HCT116 (cell line): ENCODE results near the gene SNRNP35. TPM values are rescaled to one million over a fixed set of nuclear protein-coding genes. Genes with fewer than 3 reads are reported as not detected.
"Not testable (repeated sequence)": the region's sequence is repeated elsewhere in the genome, so short reads cannot be mapped to it uniquely, and the experiment has no call there.

Experiments used
- ATAC-seq: fragments of 200-7000 bp; cut with Tn5 transposase; 2 replicates; pipeline ENCODE4 v1.9.1; 2020; ENCODE audit warnings: mild to moderate bottlenecking, moderate library complexity
- BruUV-seq: library from RNA; stranded (reverse); fragments of 400-500 nt; replicated peaks from 2 replicates; lab custom pipeline; 2021; lab: Mats Ljungman, UMichigan
- CTCF ChIA-PET: fragments of 300-600 bp; sonication (Branson Sonifier 250); formaldehyde crosslinking; loops from one replicate; lab custom pipeline; 2021; ENCODE audit warnings: antibody characterized with exemption; lab: Charles Lee
- POLR2A ChIA-PET: fragments of 300-600, 350-600 bp; sonication (Branson Sonifier 250); formaldehyde crosslinking; loops from one replicate; lab custom pipeline; 2021; ENCODE audit warnings: antibody characterized with exemption; lab: Charles Lee
- RAD21 ChIA-PET, 2 experiments: fragments of 300-600 bp; sonication (Branson Sonifier 250); formaldehyde crosslinking; loops; one replicate each; lab custom pipeline; 2023; ENCODE audit warnings: low total read pairs in 2 of 2; ENCODE audit not compliant: uncharacterized antibody in 2 of 2, unreplicated experiment in 2 of 2, low non-redundant PET in 1 of 2; lab: Charles Lee
- DNase-seq: peaks from one replicate; pipeline ENCODE4 v3.0.0-alpha.2; 2010; ENCODE audit warnings: low read depth, low spot score
- H2AFZ ChIP-seq: fragments of 200-600 bp; shearing (Covaris generic), sonication (generic); 2 replicates; pipeline ENCODE4 v1.6.1; 2017; ENCODE audit warnings: low read depth, mixed run types, mixed read lengths, antibody characterized with exemption, low read length; ENCODE audit not compliant: poor library complexity, severe bottlenecking
- H3K27ac ChIP-seq: 2 replicates; pipeline ENCODE4 v1.5.1; 2012; ENCODE audit warnings: low read depth, low read length
- H3K27me3 ChIP-seq: fragments of 200-600 bp; sonication (generic); 2 replicates; pipeline ENCODE4 v1.6.1; 2016; ENCODE audit warnings: mixed run types, low read length, mixed read lengths; ENCODE audit not compliant: insufficient read depth
- H3K36me3 ChIP-seq, 2 experiments: fragments of 200-500 bp in 1 of 2; fragments of 200-600 bp in 1 of 2; sonication (Bioruptor generic) in 1 of 2; sonication (generic) in 1 of 2; 2 replicates each; pipeline versions ENCODE4 v1.5.1 to v1.6.1; 2014 to 2016; ENCODE audit warnings: low read length in 2 of 2, inconsistent platforms in 1 of 2, mixed read lengths in 1 of 2, mixed run types in 1 of 2; ENCODE audit not compliant: insufficient read depth in 2 of 2, control insufficient read depth in 1 of 2
- H3K4me1 ChIP-seq, 2 experiments: fragments of 200-600 bp in 1 of 2; sonication (generic) in 1 of 2; 2 replicates each; pipeline versions ENCODE4 v1.5.1 to v1.6.1; 2012 to 2017; ENCODE audit warnings: low read length in 2 of 2, inconsistent platforms in 1 of 2, mild to moderate bottlenecking in 1 of 2, mixed read lengths in 1 of 2, mixed run types in 1 of 2, moderate library complexity in 1 of 2; ENCODE audit not compliant: insufficient read depth in 2 of 2, control insufficient read depth in 1 of 2
- H3K4me2 ChIP-seq: fragments of 200-600 bp; sonication (generic); 2 replicates; pipeline ENCODE4 v1.6.1; 2017; ENCODE audit warnings: mixed run types, low read length, mixed read lengths
- H3K4me3 ChIP-seq, 2 experiments: fragments of 200-600 bp in 1 of 2; sonication (generic) in 1 of 2; replicated peaks in 1 of 2; 2 replicates each; pipeline ENCODE4 v1.5.1; 2011 to 2016; ENCODE audit warnings: low read length in 2 of 2, control low read depth in 1 of 2, low read depth in 1 of 2, mild to moderate bottlenecking in 1 of 2, mixed read lengths in 1 of 2, mixed run types in 1 of 2
- H3K79me2 ChIP-seq: fragments of 200-600 bp; sonication (generic); 2 replicates; pipeline ENCODE4 v1.6.1; 2017; ENCODE audit warnings: mild to moderate bottlenecking, mixed run types, low read length, moderate library complexity, mixed read lengths; ENCODE audit not compliant: insufficient read depth
- H3K9ac ChIP-seq: fragments of 200-600 bp; sonication (generic); 2 replicates; pipeline ENCODE4 v1.6.1; 2016; ENCODE audit warnings: low read length, mixed read lengths
- H3K9me2 ChIP-seq: fragments of 200-600 bp; sonication (generic), shearing (Covaris generic); 2 replicates; pipeline ENCODE4 v1.6.1; 2017; ENCODE audit warnings: mixed run types, mild to moderate bottlenecking, moderate library complexity; ENCODE audit not compliant: insufficient read depth
- H3K9me3 ChIP-seq, 2 experiments: fragments of 200-500 bp in 1 of 2; fragments of 200-600 bp in 1 of 2; sonication (Bioruptor generic) in 1 of 2; sonication (generic) in 1 of 2; 2 replicates each; pipeline ENCODE4 v1.6.1; 2014 to 2017; ENCODE audit warnings: low read length in 2 of 2, mixed read lengths in 2 of 2, inconsistent platforms in 1 of 2, low read depth in 1 of 2, mild to moderate bottlenecking in 1 of 2, mixed run types in 1 of 2, moderate library complexity in 1 of 2; ENCODE audit not compliant: control insufficient read depth in 1 of 2, insufficient read depth in 1 of 2
- H4K20me1 ChIP-seq: fragments of 200-600 bp; sonication (generic), shearing (Covaris generic); 2 replicates; pipeline ENCODE4 v1.6.1; 2017; ENCODE audit warnings: mixed run types, mild to moderate bottlenecking, moderate library complexity; ENCODE audit not compliant: insufficient read depth
- ATF3 ChIP-seq: IDR thresholded peaks from 2 replicates; pipeline ENCODE4 v1.6.1; 2012
- JUND ChIP-seq: IDR thresholded peaks from 2 replicates; pipeline ENCODE4 v1.6.1; 2012
- MAX ChIP-seq: IDR thresholded peaks from 2 replicates; pipeline ENCODE4 v1.6.1; 2012
- POLR2A ChIP-seq: IDR thresholded peaks from 2 replicates; pipeline ENCODE4 v1.7.0; 2011; ENCODE audit warnings: borderline replicate concordance; ENCODE audit not compliant: insufficient read depth, insufficient read length; ENCODE audit errors: extremely low read depth
- SIN3A ChIP-seq: IDR thresholded peaks from 2 replicates; pipeline ENCODE4 v1.6.1; 2012; ENCODE audit warnings: low read depth
- SRF ChIP-seq: IDR thresholded peaks from 2 replicates; pipeline ENCODE4 v1.6.1; 2012; ENCODE audit warnings: low read depth
- ZFX ChIP-seq: fragments of 450-650 bp; IDR thresholded peaks from 2 replicates; pipeline ENCODE4 v1.6.1; 2017
- ZNF274 ChIP-seq: fragments of 200-500 bp; sonication (Bioruptor generic); IDR thresholded peaks from 2 replicates; pipeline ENCODE4 v1.6.1; 2014; ENCODE audit warnings: mild to moderate bottlenecking, low read depth, low read length, inconsistent platforms
- intact Hi-C: fragments of 100-400 bp; cut with micrococcal nuclease; formaldehyde crosslinking; loops from 2 replicates; pipeline ENCODE4 v1.10.0; 2022
- total RNA-seq: library from RNA; stranded (reverse); gene quantifications from one replicate; pipeline ENCODE4 v1.2.1, GENCODE V29; 2021; ENCODE audit not compliant: unreplicated experiment
- TF ChIP-seq, protein P1 (sequence below): IDR thresholded peaks from 2 replicates; pipeline ENCODE4 v1.6.1; 2011; ENCODE audit warnings: mild to moderate bottlenecking, low read length, moderate library complexity; ENCODE audit not compliant: insufficient replicate concordance; ENCODE audit errors: extremely low read depth

SNRNP35 gene
- total RNA-seq, 1 experiment from 2014 or later, result 12.4 TPM

- POLR2A ChIA-PET, result no interaction called here
These were observed 30.7 kb upstream of the SNRNP35 start for GRCh38 chr12:123427036-123427769.

DNA sequence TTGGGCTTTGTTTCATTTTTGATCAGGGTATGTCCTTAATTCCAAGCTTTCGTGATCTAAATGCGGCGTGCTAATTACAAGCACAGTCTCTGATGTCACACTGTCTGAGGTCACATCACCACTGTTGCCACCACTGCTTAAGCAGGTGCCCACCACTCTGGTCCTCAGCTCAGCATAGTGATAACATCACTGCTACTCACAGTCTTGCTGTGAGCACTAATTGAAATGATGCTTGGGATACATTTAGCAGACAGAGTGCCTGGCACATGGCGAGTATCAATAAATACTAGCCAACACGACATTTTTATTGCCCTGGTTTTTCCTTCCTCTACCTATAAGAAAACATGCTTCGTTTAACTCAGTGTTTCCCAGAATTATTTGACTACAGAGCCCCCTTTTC, 29.3 kb upstream of the SNRNP35 start:
- RAD21 ChIA-PET, result no interaction called here

More at GRCh38 chr12:123427036-123427769, 30.7 kb upstream of the SNRNP35 start:
- CTCF ChIA-PET, result no interaction called here
- Histone ChIP-seq H3K79me2 (no peaks in the 10 kb centered on the region), H3K9ac (no peak overlapping the region), H3K9me2 (no peaks in the 10 kb centered on the region), H3K36me3 (peaks cover 0 to 5% of the 10 kb centered on the region in 2 experiments; a peak in 1 of 4 replicates), H3K4me1 (no peaks in the 10 kb centered on the region), H3K4me2 (no peak overlapping the region), H3K27ac (no peak overlapping the region), H4K20me1 (no peaks in the 10 kb centered on the region), H3K27me3 (no peaks in the 10 kb centered on the region), H2AFZ (no peak overlapping the region), H3K9me3 (no peaks in the 10 kb centered on the region)
- intact Hi-C loops, result no loop called here
- RAD21 ChIA-PET, result interaction anchor here in 1 of 2 experiments (0.6 kb wide), 1 partner anchor 9 kb away, joined by 3 read pairs; no protein-coding TSS in a partner anchor
- ATAC-seq (no peak), DNase-seq (no peak)
- BruUV-seq, result no TSS peak
- TF ChIP-seq ZFX, result no peak
- TF ChIP-seq, all 23 proteins: peak for 0
- H3K4me3 ChIP-seq, result no peak overlapping the region

DNA sequence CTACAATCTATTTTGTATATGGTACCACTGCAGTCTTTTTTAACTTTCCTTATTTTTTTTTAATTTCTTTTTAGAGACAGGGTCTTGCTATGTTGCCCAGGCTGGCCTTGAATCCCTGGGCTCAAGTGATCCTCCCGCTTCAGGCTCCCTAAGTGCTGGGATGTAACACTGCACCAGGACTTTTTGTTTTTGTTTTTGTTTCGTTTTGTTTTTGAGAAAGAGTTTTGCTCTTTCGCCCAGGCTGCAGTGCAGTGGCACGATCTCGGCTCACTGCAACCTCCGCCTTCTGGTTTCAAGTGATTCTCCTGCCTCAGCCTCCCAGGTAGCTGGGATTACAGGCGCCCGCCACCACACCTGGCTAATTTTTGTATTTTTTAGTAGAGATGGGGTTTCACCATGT, 28.8 kb upstream of the SNRNP35 start:
- DNase-seq, POLR2A ChIA-PET, H3K36me3 ChIP-seq, H3K4me3 ChIP-seq, BruUV-seq, H3K4me1 ChIP-seq, H4K20me1 ChIP-seq, H3K9ac ChIP-seq, ATAC-seq, intact Hi-C loops, CTCF ChIA-PET, H3K27ac ChIP-seq, H3K9me2 ChIP-seq, H3K27me3 ChIP-seq, H3K9me3 ChIP-seq, RAD21 ChIA-PET, H3K4me2 ChIP-seq, H2AFZ ChIP-seq, H3K79me2 ChIP-seq: not testable (repeated sequence)

More for the DNA sequence above, 29.3 kb upstream of the SNRNP35 start:
- no peak for DNase-seq
- no peak overlapping the region for H2AFZ ChIP-seq
- H3K27ac ChIP-seq, result no peak overlapping the region
- no peak for TF ChIP-seq ATF3
- TF ChIP-seq ZNF274, result no peak
- TF ChIP-seq SRF, result no peak
- TF ChIP-seq, protein P1, sequence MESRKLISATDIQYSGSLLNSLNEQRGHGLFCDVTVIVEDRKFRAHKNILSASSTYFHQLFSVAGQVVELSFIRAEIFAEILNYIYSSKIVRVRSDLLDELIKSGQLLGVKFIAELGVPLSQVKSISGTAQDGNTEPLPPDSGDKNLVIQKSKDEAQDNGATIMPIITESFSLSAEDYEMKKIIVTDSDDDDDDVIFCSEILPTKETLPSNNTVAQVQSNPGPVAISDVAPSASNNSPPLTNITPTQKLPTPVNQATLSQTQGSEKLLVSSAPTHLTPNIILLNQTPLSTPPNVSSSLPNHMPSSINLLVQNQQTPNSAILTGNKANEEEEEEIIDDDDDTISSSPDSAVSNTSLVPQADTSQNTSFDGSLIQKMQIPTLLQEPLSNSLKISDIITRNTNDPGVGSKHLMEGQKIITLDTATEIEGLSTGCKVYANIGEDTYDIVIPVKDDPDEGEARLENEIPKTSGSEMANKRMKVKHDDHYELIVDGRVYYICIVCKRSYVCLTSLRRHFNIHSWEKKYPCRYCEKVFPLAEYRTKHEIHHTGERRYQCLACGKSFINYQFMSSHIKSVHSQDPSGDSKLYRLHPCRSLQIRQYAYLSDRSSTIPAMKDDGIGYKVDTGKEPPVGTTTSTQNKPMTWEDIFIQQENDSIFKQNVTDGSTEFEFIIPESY, result no peak
- no peak for TF ChIP-seq MAX
- no peak for TF ChIP-seq JUND
- TF ChIP-seq POLR2A, result no peak
- TF ChIP-seq SIN3A, result no peak
- TF ChIP-seq, all 23 proteins: peak for 0
- Histone ChIP-seq H3K27me3 (no peaks in the 10 kb centered on the region), H3K4me1 (no peaks in the 10 kb centered on the region), H4K20me1 (no peaks in the 10 kb centered on the region), H3K9me2 (no peaks in the 10 kb centered on the region), H3K79me2 (no peaks in the 10 kb centered on the region), H3K36me3 (peaks cover 0 to 5% of the 10 kb centered on the region in 2 experiments; a peak in 1 of 4 replicates), H3K9ac (no peak overlapping the region), H3K9me3 (no peaks in the 10 kb centered on the region), H3K4me2 (no peak overlapping the region), H3K4me3 (no peak overlapping the region)
- POLR2A ChIA-PET, result no interaction called here
- CTCF ChIA-PET, result no interaction called here
- ATAC-seq, result no peak
- intact Hi-C loops, result no loop called here
- no TSS peak for BruUV-seq
